ENCODE data around the gene DIP2B.
A peak's percentile ranks its signal among the peaks of the same experiment; 100 is the strongest.

Gene DIP2B

DNA sequence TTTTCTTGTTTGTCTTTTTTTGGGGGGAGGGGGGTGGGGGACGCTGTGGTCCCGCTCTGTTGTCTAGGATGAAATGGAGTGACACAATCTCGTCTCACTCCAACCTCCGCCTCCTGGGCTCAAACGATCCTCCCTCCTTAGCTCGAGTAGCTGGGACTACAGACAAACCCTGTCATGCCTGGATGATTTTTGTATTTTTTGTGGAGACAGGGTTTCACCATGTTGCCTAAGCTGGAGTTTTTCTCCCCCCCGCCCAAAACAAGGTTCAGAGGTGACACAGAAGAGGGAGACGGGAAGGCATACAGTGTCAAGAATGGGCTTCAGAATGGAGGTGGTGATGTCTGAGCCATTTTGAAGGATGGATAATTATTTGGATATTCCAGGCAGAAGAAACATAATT lies 142.2 kb downstream of the DIP2B start:
- H3K36me3 ChIP-seq (ENCODE audit: control insufficient read depth in 4 of 4, insufficient read depth in 4 of 4, low read length in 3 of 4) = peaks cover 5 to 15% (median 8%) of the 10 kb centered on the region in 4 experiments
- POLR2A ChIA-PET = no interaction called here
- WGBS (ENCODE audit: insufficient coverage) = 94% methylated on average over 4 of the region's 8 CpGs
- DNase-seq = no peak
- CTCF ChIA-PET = interaction anchor here (1.8 kb wide), 1 partner anchor 9 kb away, joined by 4 read pairs; no protein-coding TSS in a partner anchor
- no peak overlapping the region for H3K27ac ChIP-seq (ENCODE audit: insufficient read depth in 1 of 2, low read depth in 1 of 2, low read length in 2 of 2, poor library complexity in 1 of 2, severe bottlenecking in 2 of 2)
- H3K4me3 ChIP-seq (ENCODE audit: control insufficient read depth in 1 of 7, extremely low read depth in 1 of 7, insufficient read depth in 4 of 7, low read depth in 2 of 7, low read length in 6 of 7) = no peak overlapping the region
- H3K9me3 ChIP-seq (ENCODE audit: control extremely low read depth in 1 of 5, control insufficient read depth in 4 of 5, insufficient read depth in 2 of 5, low read depth in 1 of 5, low read length in 4 of 5) = no peaks in the 10 kb centered on the region
- no peaks in the 10 kb centered on the region for H3K27me3 ChIP-seq (replicated peaks in 2 of 5; ENCODE audit: control insufficient read depth in 4 of 5, insufficient read depth in 5 of 5, low read length in 4 of 5)
- peaks cover 2 to 7% (median 3%) of the 10 kb centered on the region in 4 experiments for H3K4me1 ChIP-seq (ENCODE audit: control extremely low read depth in 1 of 4, control insufficient read depth in 4 of 4, insufficient read depth in 4 of 4, low read length in 3 of 4)

DNA sequence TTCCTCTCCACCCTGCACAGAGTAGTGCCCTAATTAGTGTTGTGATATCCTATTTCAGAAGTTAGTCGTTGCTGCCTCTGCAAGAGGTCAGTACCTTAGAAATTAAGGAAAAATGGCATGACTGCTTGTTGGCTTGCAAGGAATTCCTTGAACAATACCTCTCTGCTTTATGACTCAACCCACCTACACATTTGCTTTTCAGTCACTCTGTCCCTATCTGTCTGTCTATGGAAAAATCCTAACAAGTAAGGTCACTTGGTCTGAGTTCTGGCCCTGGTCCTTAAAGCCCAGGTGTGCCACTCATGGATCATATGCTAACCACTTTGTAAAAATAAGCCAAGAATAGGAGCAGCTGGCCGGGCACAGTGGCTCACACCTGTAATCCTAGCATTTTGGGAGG lies 142.7 kb downstream of the DIP2B start:
- 100% methylated on average over 1 of the region's 2 CpGs for WGBS (ENCODE audit: insufficient coverage)
- no peaks in the 10 kb centered on the region for H3K9me3 ChIP-seq (ENCODE audit: control extremely low read depth in 1 of 5, control insufficient read depth in 4 of 5, insufficient read depth in 2 of 5, low read depth in 1 of 5, low read length in 4 of 5)
- peaks cover 5 to 15% (median 8%) of the 10 kb centered on the region in 4 experiments for H3K36me3 ChIP-seq (ENCODE audit: control insufficient read depth in 4 of 4, insufficient read depth in 4 of 4, low read length in 3 of 4)
- H3K4me3 ChIP-seq (ENCODE audit: control insufficient read depth in 1 of 7, extremely low read depth in 1 of 7, insufficient read depth in 4 of 7, low read depth in 2 of 7, low read length in 6 of 7) = no peak overlapping the region
- H3K27me3 ChIP-seq (replicated peaks in 2 of 5; ENCODE audit: control insufficient read depth in 4 of 5, insufficient read depth in 5 of 5, low read length in 4 of 5) = no peaks in the 10 kb centered on the region
- POLR2A ChIA-PET = no interaction called here
- H3K27ac ChIP-seq (ENCODE audit: insufficient read depth in 1 of 2, low read depth in 1 of 2, low read length in 2 of 2, poor library complexity in 1 of 2, severe bottlenecking in 2 of 2) = no peak overlapping the region
- no peak for DNase-seq
- CTCF ChIA-PET = interaction anchor here (1.8 kb wide), 1 partner anchor 9 kb away, joined by 4 read pairs; no protein-coding TSS in a partner anchor
- H3K4me1 ChIP-seq (ENCODE audit: control extremely low read depth in 1 of 4, control insufficient read depth in 4 of 4, insufficient read depth in 4 of 4, low read length in 3 of 4) = peaks cover 0 to 4% (median 1%) of the 10 kb centered on the region in 4 experiments

DNA sequence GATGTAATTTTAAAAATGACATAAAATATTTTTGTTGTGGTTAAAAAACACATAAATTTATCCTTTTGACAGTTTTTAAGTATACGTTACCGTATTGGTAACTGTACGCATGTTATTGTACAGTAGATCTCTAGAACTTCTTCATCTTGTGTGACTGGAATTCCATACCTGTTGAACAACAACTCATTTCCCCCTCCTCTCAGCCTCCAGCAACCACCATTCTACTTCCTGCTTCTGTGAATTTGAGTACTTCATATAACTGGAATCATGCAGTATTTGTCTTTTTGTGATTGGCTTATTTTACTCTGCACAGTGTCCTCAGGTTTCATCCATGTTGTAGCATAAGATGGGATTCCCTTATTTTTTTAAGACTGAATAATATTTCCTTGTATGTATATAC lies 145.5 kb downstream of the DIP2B start:
- Histone ChIP-seq H3K27me3 (replicated peaks in 2 of 5; ENCODE audit: control insufficient read depth in 4 of 5, insufficient read depth in 5 of 5, low read length in 4 of 5) (no peaks in the 10 kb centered on the region), H3K4me1 (ENCODE audit: control extremely low read depth in 1 of 4, control insufficient read depth in 4 of 4, insufficient read depth in 4 of 4, low read length in 3 of 4) (peaks cover 0 to 4% (median 1%) of the 10 kb centered on the region in 4 experiments), H3K36me3 (ENCODE audit: control insufficient read depth in 4 of 4, insufficient read depth in 4 of 4, low read length in 3 of 4) (peaks cover 0 to 4% (median 1%) of the 10 kb centered on the region in 4 experiments), H3K9me3 (ENCODE audit: control extremely low read depth in 1 of 5, control insufficient read depth in 4 of 5, insufficient read depth in 2 of 5, low read depth in 1 of 5, low read length in 4 of 5) (no peaks in the 10 kb centered on the region), H3K4me3 (ENCODE audit: control insufficient read depth in 1 of 7, extremely low read depth in 1 of 7, insufficient read depth in 4 of 7, low read depth in 2 of 7, low read length in 6 of 7) (no peak overlapping the region), H3K27ac (ENCODE audit: insufficient read depth in 1 of 2, low read depth in 1 of 2, low read length in 2 of 2, poor library complexity in 1 of 2, severe bottlenecking in 2 of 2) (no peak overlapping the region)
- WGBS (ENCODE audit: insufficient coverage) = no CpG with 5 or more reads among the region's 3 CpGs
- ChIA-PET CTCF (interaction anchor here (1.8 kb wide), 1 partner anchor 146 kb away, joined by 10 read pairs; the partner anchor contains the start of gene DIP2B), POLR2A (no interaction called here)
- DNase-seq = peak in 1 of 3 donors; percentile 21

DNA sequence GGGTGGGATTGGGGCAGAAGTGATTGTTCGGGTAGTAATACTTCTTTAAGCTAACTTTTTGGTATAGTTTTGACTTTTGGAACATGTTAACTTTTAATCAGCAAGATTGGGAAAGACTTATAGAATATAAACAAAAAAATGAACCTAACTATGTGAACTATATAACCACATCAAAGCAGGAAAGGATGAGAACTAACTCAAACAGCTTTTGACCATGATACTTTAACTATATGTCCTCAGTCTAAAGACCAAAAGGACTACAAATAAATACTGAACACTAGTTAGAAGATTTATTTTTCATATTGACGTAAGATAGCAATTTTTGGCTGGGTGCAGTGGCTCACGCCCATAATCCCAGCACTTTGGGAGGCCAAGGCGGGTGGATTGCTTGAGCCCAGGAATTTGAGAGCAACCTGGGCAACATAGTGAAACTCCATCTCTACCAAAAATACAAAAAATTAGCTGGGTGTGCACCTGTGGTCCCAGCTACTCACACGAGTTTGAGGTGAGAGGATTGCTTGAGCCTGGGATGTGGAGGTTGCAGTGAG lies 150.7 kb downstream of the DIP2B start:
- peaks cover 3 to 6% (median 4%) of the 10 kb centered on the region in 4 experiments for H3K36me3 ChIP-seq (ENCODE audit: control insufficient read depth in 4 of 4, insufficient read depth in 4 of 4, low read length in 3 of 4)
- WGBS (ENCODE audit: insufficient coverage) = 100% methylated on average over 2 of the region's 5 CpGs
- no peaks in the 10 kb centered on the region for H3K9me3 ChIP-seq (ENCODE audit: control extremely low read depth in 1 of 5, control insufficient read depth in 4 of 5, insufficient read depth in 2 of 5, low read depth in 1 of 5, low read length in 4 of 5)
- ChIA-PET POLR2A (no interaction called here), CTCF (interaction anchor here (1.0 to 1.3 kb wide), 3 partner anchors 9 to 349 kb away, joined by 3 to 5 read pairs (median 3); no protein-coding TSS in a partner anchor)
- DNase-seq = no peak
- no peaks in the 10 kb centered on the region for H3K27me3 ChIP-seq (replicated peaks in 2 of 5; ENCODE audit: control insufficient read depth in 4 of 5, insufficient read depth in 5 of 5, low read length in 4 of 5)
- H3K27ac ChIP-seq (ENCODE audit: insufficient read depth in 1 of 2, low read depth in 1 of 2, low read length in 2 of 2, poor library complexity in 1 of 2, severe bottlenecking in 2 of 2) = no peak overlapping the region
- no peak overlapping the region for H3K4me3 ChIP-seq (ENCODE audit: control insufficient read depth in 1 of 7, extremely low read depth in 1 of 7, insufficient read depth in 4 of 7, low read depth in 2 of 7, low read length in 6 of 7)
- H3K4me1 ChIP-seq (ENCODE audit: control extremely low read depth in 1 of 4, control insufficient read depth in 4 of 4, insufficient read depth in 4 of 4, low read length in 3 of 4) = peaks cover 0 to 2% (median under 1%) of the 10 kb centered on the region in 4 experiments

DNA sequence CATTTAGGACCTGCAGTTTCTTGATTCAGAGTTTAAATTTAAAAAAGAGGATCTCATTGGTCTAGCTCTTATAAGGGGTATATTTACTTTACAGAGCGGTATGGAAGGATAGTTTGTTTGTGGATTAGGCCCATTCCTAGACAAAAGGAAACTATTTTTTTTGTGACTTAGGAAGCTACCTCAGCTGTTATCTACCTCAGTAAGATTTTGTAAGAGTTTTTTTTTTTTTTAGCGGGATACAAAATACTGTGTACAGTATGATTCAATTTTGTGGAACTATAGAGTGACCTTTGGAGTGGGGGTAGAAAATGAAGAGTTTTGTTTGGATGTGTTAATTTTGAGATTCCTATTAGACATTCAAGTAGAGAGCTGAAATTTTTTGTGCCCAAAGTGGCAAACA lies 154.5 kb downstream of the DIP2B start:
- ChIA-PET CTCF (interaction anchor here (0.6 to 1.3 kb wide), 3 partner anchors 17 to 492 kb away, joined by 3 to 4 read pairs (median 3); partner anchors contain the start of gene CERS5), POLR2A (no interaction called here)
- Histone ChIP-seq H3K4me1 (ENCODE audit: control extremely low read depth in 1 of 4, control insufficient read depth in 4 of 4, insufficient read depth in 4 of 4, low read length in 3 of 4) (no peaks in the 10 kb centered on the region), H3K27ac (ENCODE audit: insufficient read depth in 1 of 2, low read depth in 1 of 2, low read length in 2 of 2, poor library complexity in 1 of 2, severe bottlenecking in 2 of 2) (no peak overlapping the region), H3K4me3 (ENCODE audit: control insufficient read depth in 1 of 7, extremely low read depth in 1 of 7, insufficient read depth in 4 of 7, low read depth in 2 of 7, low read length in 6 of 7) (no peak overlapping the region), H3K36me3 (ENCODE audit: control insufficient read depth in 4 of 4, insufficient read depth in 4 of 4, low read length in 3 of 4) (peaks cover 5 to 17% (median 16%) of the 10 kb centered on the region in 4 experiments), H3K9me3 (ENCODE audit: control extremely low read depth in 1 of 5, control insufficient read depth in 4 of 5, insufficient read depth in 2 of 5, low read depth in 1 of 5, low read length in 4 of 5) (no peaks in the 10 kb centered on the region), H3K27me3 (replicated peaks in 2 of 5; ENCODE audit: control insufficient read depth in 4 of 5, insufficient read depth in 5 of 5, low read length in 4 of 5) (no peaks in the 10 kb centered on the region)
- no peak for DNase-seq
- no CpG with 5 or more reads among the region's 2 CpGs for WGBS (ENCODE audit: insufficient coverage)

DNA sequence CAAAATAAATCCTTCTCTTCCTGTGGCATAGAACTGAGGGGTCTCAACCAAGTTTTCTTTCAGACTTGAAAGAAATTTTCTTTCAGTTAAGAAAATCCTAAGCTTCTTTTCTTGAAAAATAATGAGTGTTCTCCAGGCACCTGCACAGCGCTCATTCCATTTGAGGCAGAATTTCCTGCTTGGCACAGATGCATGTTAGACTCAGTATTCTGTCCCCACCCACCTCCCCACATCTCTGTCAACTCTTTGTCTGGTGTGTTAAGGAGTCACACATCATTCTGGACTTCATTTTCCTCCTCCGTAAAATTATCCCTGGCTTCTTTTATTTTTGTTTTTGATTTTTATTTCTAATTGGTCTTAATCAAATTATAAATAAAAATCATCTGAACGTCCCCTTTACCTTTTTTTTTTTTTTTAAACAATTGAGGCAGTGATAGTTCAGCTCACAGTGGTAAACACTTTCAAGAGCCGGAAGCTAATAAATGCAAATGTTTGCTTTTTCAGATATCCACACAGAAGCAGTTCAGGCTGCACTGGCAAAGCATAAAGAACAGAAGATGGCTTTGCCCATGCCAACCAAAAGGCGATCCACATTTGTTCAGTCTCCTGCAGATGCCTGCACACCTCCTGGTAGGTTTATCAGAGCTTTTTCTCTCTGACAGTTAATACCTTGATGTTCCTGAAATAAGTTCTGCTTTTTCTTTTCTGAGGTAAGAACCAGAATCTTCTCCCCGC lies 155.1 kb downstream of the DIP2B start:
- H3K27me3 ChIP-seq (replicated peaks in 2 of 5; ENCODE audit: control insufficient read depth in 4 of 5, insufficient read depth in 5 of 5, low read length in 4 of 5) = no peaks in the 10 kb centered on the region
- 98% methylated on average over 4 of the region's 6 CpGs for WGBS (ENCODE audit: insufficient coverage)
- no peaks in the 10 kb centered on the region for H3K9me3 ChIP-seq (ENCODE audit: control extremely low read depth in 1 of 5, control insufficient read depth in 4 of 5, insufficient read depth in 2 of 5, low read depth in 1 of 5, low read length in 4 of 5)
- ChIA-PET CTCF (interaction anchor here (0.6 to 1.3 kb wide), 5 partner anchors 15 to 155 kb away, joined by 3 to 5 read pairs (median 3); partner anchors contain the start of gene DIP2B), POLR2A (no interaction called here)
- no peak overlapping the region for H3K27ac ChIP-seq (ENCODE audit: insufficient read depth in 1 of 2, low read depth in 1 of 2, low read length in 2 of 2, poor library complexity in 1 of 2, severe bottlenecking in 2 of 2)
- DNase-seq = no peak
- H3K4me3 ChIP-seq (ENCODE audit: control insufficient read depth in 1 of 7, extremely low read depth in 1 of 7, insufficient read depth in 4 of 7, low read depth in 2 of 7, low read length in 6 of 7) = no peak overlapping the region
- peaks cover 5 to 17% (median 16%) of the 10 kb centered on the region in 4 experiments for H3K36me3 ChIP-seq (ENCODE audit: control insufficient read depth in 4 of 4, insufficient read depth in 4 of 4, low read length in 3 of 4)
- no peaks in the 10 kb centered on the region for H3K4me1 ChIP-seq (ENCODE audit: control extremely low read depth in 1 of 4, control insufficient read depth in 4 of 4, insufficient read depth in 4 of 4, low read length in 3 of 4)

DNA sequence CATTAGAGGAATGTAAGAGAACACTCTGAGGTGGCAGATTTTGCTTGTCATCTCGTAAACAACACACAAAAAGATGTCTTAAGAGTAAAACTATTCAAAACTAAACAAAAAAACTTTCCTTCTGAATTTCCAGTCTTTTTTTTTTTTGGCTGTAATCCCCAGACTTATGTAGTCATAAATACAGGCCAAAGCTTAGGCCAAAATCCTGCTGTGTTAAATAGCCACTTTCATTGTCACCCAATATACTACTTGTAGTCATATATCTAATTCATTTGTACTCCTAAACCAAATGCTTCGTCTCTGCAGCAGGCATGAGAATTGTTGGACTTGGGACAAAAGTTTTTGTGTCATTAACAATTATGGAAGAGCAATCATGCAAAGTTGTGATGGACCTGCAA lies 155.6 kb downstream of the DIP2B start:
- ChIA-PET POLR2A (no interaction called here), CTCF (interaction anchor here (0.6 to 1.4 kb wide), 4 partner anchors 14 to 74 kb away, joined by 3 to 5 read pairs (median 3); no protein-coding TSS in a partner anchor)
- WGBS (ENCODE audit: insufficient coverage) = 100% methylated on average over 1 of the region's 2 CpGs

More for the DNA sequence above, 155.6 kb downstream of the DIP2B start:
- no peak overlapping the region for H3K4me3 ChIP-seq (ENCODE audit: control insufficient read depth in 1 of 7, extremely low read depth in 1 of 7, insufficient read depth in 4 of 7, low read depth in 2 of 7, low read length in 6 of 7)
- no peak overlapping the region for H3K27ac ChIP-seq (ENCODE audit: insufficient read depth in 1 of 2, low read depth in 1 of 2, low read length in 2 of 2, poor library complexity in 1 of 2, severe bottlenecking in 2 of 2)
- no peaks in the 10 kb centered on the region for H3K4me1 ChIP-seq (ENCODE audit: control extremely low read depth in 1 of 4, control insufficient read depth in 4 of 4, insufficient read depth in 4 of 4, low read length in 3 of 4)
- peaks cover 5 to 17% (median 16%) of the 10 kb centered on the region in 4 experiments for H3K36me3 ChIP-seq (ENCODE audit: control insufficient read depth in 4 of 4, insufficient read depth in 4 of 4, low read length in 3 of 4)
- H3K27me3 ChIP-seq (replicated peaks in 2 of 5; ENCODE audit: control insufficient read depth in 4 of 5, insufficient read depth in 5 of 5, low read length in 4 of 5) = no peaks in the 10 kb centered on the region
- DNase-seq = no peak
- no peaks in the 10 kb centered on the region for H3K9me3 ChIP-seq (ENCODE audit: control extremely low read depth in 1 of 5, control insufficient read depth in 4 of 5, insufficient read depth in 2 of 5, low read depth in 1 of 5, low read length in 4 of 5)

Measured in common myeloid progenitor, CD34-positive (primary cell).